Measurements from ENCODE around the gene AFTPH.

DNA sequence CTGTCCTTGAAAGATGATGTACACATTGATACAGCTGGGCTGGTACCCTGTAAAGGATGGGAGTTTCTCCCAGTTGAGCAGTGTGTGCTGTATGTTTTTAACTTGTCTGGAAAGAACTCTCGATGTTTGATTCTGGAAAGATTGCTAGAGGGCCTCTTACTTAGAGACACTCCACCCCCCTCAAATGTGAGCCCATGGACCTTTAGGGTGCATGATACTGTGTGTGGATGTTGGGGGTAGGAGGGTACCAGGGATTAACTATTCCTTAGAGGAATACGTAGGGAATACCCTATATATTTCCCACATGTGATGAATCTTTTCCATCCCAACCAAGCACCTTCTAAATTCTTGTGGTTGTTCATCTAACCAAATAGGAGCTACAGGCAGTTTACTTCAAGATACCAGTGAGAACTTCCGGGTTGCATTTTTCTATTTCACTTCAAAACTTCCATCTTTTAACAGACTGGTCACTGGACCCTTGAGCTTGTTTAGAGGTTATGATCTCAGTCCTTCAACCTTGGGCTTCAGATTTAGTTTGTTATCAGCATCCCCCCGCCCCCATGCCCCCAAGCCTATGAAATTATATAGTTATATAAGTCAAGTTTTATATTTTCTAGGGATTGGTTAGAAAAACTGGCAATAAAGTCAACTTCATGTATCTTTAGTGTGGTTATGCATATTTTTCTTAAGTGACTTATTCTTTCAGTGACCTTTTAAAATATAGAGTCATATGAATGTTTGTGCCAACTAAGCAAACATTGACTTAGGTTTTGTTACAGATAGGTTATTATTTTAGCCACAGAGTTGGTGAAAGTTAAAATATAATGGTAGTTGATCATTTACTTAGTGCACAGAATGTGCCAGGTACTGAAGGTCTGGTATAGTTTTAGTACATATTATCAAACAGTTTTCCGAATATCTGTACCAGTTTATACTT, 18.2 kb downstream of the AFTPH start:
- TF ChIP-seq, protein P1, sequence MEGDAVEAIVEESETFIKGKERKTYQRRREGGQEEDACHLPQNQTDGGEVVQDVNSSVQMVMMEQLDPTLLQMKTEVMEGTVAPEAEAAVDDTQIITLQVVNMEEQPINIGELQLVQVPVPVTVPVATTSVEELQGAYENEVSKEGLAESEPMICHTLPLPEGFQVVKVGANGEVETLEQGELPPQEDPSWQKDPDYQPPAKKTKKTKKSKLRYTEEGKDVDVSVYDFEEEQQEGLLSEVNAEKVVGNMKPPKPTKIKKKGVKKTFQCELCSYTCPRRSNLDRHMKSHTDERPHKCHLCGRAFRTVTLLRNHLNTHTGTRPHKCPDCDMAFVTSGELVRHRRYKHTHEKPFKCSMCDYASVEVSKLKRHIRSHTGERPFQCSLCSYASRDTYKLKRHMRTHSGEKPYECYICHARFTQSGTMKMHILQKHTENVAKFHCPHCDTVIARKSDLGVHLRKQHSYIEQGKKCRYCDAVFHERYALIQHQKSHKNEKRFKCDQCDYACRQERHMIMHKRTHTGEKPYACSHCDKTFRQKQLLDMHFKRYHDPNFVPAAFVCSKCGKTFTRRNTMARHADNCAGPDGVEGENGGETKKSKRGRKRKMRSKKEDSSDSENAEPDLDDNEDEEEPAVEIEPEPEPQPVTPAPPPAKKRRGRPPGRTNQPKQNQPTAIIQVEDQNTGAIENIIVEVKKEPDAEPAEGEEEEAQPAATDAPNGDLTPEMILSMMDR (conservative IDR thresholded peaks at IDR 0.05) = no peak
- TF ChIP-seq ZFX (IDR thresholded peaks at IDR 0.05) = no peak

Measured in C4-2B (cell line).